Putamen (tissue), 1 donor: Measurements from ENCODE around the gene INPP4A.

Source experiments
- DNase-seq: peaks from one replicate; pipeline ENCODE4 v3.0.0-alpha.2; 2016; ENCODE audit warnings: low spot score

Gene INPP4A

GRCh38 chr2:98494699-98495098 is 50.0 kb downstream of the INPP4A start:
- DNase-seq: no peak

- no peak for DNase-seq
These were observed 52.3 kb downstream of the INPP4A start for GRCh38 chr2:98496750-98497493.

GRCh38 chr2:98498703-98499440 is 54.2 kb downstream of the INPP4A start:
- no peak for DNase-seq

GRCh38 chr2:98500561-98500960 is 55.9 kb downstream of the INPP4A start:
- no peak for DNase-seq

GRCh38 chr2:98501223-98501622 is 56.6 kb downstream of the INPP4A start:
- no peak for DNase-seq

GRCh38 chr2:98501876-98502275 is 57.2 kb downstream of the INPP4A start:
- DNase-seq: no peak

- no peak for DNase-seq
These were observed 58.1 kb downstream of the INPP4A start for GRCh38 chr2:98502556-98503335.

GRCh38 chr2:98503481-98504105 is 58.9 kb downstream of the INPP4A start:
- no peak for DNase-seq

GRCh38 chr2:98504381-98505109 is 59.9 kb downstream of the INPP4A start:
- no peak for DNase-seq

- DNase-seq: no peak
These were observed 60.7 kb downstream of the INPP4A start for GRCh38 chr2:98505311-98505808.

- no peak for DNase-seq
These were observed 61.5 kb downstream of the INPP4A start for GRCh38 chr2:98505971-98506664.

- no peak for DNase-seq
These were observed 62.2 kb downstream of the INPP4A start for GRCh38 chr2:98506881-98507280.

GRCh38 chr2:98507461-98507860 is 62.8 kb downstream of the INPP4A start:
- no peak for DNase-seq

- no peak for DNase-seq
These were observed 63.4 kb downstream of the INPP4A start for GRCh38 chr2:98507891-98508708.

- DNase-seq: no peak
These were observed 64.0 kb downstream of the INPP4A start for GRCh38 chr2:98508709-98509066.

- no peak for DNase-seq
These were observed 65.1 kb downstream of the INPP4A start for GRCh38 chr2:98509542-98510321.

- DNase-seq: no peak
These were observed 65.6 kb downstream of the INPP4A start for GRCh38 chr2:98510322-98510662.

GRCh38 chr2:98511981-98512380 is 67.3 kb downstream of the INPP4A start:
- no peak for DNase-seq

- no peak for DNase-seq
These were observed 68.0 kb downstream of the INPP4A start for GRCh38 chr2:98512699-98513098.
